GM19193 (cell line): ENCODE results near the gene GDF3.

Source experiments
- POLR2A ChIP-seq: IDR thresholded peaks from 4 replicates; pipeline ENCODE4 v1.6.1; 2011; ENCODE audit not compliant: insufficient read depth, insufficient read length; ENCODE audit errors: extremely low read depth

The GDF3 gene

DNA sequence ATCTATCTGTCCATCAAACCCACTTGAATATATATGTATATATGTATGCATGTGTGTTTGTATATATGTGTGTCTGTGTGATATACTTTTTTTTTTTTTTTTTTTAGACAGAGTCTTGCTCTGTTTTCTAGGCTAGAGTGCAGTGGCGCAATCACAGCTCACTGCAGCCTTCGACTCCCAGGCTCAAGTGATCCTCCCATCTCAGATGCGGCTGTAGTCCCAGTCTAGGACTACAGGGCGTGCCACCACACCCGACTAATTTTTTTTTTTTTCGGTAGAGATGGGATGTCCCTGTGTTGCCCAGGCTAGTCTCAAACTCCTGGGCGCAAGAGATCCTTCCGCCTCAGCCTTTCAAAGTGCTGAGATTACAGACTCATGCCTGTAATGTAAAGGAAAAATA is 16.8 kb downstream of the GDF3 start:
- TF ChIP-seq POLR2A: no peak

DNA sequence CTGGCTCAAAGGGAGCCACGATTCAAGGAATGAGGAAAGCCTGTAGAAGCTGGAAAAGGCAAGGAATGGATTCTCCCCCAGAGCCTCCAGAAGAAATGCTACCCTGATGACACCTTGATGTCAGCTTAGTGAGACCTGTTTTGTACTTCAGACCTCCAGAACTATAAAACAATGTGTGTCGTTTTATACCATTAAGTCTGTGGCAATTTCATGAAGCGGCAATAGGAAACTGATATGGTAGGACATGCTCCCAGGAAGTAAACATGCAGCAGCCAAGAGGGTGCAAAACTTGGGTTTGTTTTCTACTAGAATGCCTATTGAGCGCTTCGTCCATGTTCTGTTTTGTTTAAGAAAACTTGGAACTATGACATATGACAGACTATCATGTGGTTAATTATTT is 27.4 kb downstream of the GDF3 start:
- TF ChIP-seq POLR2A: no peak

DNA sequence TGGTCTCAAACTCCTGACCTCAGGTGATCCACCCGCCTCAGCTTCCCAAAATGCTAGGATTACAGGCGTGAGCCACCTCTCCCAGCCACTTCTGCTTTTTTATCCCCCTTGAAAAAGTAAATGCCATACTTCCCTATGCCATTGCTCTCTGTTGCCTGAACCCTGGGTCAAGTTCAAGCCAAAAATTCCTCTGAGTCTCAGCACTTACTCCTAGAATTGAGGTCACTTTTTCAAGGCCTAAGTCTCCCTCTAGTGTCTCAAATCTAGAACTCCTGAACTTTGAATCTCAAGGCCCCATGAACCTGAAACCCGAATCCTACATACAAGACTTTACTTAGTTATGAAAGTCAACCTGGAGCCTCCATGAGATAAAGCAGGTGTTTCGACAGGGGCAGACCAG is 28.4 kb downstream of the GDF3 start:
- TF ChIP-seq POLR2A: no peak

DNA sequence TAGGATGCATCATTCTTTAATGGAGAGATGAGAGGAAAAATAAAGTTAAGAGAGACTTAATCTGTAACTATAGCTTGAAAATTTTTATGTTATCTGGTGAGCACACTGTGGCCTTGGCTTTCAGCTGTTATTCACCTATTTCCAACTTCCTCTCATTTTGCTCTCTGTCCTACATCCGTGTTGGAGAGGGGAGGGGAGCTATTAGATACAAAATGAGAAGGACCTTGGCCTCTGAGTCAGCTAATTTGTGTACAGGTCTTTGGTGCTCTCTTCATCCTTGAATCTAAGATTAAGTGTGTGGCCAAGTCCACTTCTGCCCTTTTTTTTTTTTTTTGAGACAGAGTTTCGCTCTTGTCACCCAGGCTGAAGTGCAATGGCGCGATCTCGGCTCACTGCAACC is 29.0 kb downstream of the GDF3 start:
- no peak for TF ChIP-seq POLR2A

DNA sequence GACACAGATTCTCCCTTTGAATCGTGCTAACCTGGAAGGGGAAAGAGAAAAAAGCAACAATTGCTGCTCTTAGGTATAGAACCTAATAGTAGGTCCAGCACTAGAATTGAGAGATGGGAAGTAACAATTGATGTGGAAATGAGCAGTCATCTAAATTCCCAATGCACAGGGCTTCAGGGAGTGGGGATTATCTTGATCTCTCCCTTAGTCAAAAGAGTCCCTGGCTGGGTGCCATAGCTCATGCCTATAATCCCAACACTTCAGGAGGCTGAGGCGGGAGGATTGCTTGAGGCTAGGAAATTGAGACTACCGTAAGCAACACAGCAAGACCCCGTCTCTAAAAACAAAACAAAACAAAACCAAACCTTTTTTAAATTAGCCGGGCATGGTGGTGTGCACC is 33.8 kb downstream of the GDF3 start:
- no peak for TF ChIP-seq POLR2A

DNA sequence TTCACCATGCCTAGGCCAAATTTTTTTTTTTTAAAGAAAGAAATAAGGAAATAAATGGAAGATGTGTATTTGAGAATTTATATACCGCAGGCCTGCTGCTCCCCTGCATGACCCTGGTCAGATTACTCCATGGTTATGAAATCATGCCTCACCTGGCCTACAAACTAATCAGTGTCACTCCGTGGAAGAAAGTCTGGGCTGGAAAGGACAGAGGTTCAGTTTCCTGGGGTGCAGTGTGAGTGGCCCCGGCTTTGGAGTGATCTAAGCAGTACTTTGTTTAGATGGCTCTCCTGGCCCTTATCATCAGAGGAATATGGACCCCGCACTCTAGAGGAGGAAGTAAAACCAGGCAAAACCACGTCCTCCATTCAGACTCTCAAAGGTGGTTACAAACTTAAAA is 39.5 kb downstream of the GDF3 start:
- TF ChIP-seq POLR2A: no peak

DNA sequence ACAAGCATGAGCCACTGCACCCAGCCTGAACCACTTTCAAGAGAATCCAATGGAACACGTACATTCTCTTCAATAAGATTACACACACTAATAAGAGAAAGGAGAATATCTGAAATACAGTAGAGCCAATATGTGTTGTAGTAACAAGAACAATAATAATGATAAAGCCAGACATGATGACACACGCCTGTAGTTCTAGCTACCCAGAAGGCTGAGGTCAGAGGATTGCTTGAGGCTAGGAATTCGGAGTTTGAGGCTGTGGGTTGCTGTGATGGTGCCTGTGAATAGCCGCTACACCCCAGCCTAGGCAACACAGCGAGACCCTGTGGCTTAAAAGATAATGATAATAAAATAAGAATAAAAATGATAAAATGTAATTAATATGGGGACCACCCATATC is 45.5 kb downstream of the GDF3 start:
- TF ChIP-seq POLR2A: no peak

DNA sequence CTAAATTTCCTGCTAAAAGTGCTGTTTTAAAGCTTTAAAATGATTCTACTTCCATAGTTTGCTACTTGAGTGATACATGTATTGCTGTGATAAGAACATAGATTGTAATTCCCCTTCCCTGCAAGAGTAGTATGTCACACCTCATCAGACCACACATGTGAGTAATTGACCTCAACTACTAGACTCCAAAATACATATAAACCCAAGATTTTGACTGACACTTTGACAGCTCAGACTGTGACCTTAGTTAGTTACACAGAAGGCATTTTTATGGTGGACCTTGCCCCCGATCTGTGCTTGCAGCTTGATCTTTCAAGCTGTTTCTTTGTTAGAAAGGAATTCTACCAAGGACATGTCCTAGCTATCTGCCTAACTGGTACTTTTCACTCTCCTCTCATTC is 48.5 kb downstream of the GDF3 start:
- no peak for TF ChIP-seq POLR2A

DNA sequence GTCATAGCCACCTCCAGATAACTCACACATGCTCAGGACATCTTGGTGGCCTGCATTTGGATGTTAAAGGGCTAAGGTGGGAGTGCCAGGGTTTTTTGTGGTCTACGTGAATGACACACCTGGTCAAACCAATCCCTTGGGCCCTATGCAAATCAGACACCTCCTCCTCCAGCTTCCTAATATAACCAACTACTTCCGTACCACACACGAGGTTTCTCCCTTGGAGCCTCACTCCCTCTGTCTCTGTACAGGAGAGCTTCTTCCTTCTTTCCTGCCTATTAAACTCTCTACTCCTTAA is 49.4 kb downstream of the GDF3 start:
- no peak for TF ChIP-seq POLR2A

DNA sequence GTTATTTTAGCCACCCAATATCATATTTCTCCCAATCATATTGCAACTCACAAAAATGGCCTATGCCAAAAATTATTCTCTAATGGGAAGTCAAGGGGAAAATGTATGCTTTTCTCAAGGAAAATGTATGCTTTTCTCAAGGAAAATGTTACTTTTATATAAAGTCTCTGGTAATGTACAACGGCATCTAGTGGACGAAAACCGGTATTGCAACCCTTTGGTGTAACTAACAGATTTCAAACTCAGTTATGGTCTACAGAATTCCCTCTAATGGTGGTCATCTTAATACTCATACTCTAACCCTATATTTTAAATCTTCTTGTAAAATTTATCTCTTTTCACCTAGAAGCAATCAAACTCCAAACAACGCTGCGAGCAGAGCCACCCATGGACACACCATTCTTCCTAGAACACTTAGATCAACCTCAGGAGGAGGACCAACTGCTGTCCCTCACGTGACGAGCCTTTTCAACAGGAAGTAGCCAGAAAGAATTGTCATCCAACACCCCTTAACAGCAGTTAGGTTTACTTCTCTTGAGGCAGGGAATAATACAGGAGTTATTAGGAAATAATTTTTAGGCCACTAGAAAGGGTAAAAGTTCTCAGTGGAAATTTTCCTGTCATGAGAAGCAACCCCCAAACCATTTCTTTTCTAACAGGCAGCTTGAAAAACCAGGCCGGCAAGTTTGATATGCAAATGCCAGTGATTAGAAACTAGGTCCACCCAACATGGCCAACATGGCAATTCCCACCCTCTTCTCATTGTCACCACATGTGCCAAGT is 50.0 kb downstream of the GDF3 start:
- TF ChIP-seq POLR2A: no peak

DNA sequence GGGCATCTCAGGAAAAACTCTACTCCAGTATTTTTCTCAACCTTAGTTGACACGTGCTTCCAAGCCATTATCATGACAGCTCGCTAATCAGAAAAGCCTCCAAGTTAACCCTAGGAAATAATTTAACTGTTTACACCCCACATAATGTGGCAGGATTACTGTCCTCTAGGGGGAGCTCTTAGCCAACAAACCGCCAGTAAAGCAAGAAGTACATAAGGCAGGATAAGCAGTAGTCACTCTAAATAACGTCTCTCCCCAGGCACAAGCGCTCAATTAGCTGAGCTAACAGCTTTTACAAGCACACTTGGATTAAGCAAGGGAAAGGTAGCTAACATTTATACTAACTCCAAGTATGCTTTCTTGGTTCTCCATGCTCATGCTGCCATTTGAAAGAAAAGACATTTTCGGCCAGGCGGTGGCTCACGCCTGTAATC is 52.7 kb downstream of the GDF3 start:
- TF ChIP-seq POLR2A: no peak

DNA sequence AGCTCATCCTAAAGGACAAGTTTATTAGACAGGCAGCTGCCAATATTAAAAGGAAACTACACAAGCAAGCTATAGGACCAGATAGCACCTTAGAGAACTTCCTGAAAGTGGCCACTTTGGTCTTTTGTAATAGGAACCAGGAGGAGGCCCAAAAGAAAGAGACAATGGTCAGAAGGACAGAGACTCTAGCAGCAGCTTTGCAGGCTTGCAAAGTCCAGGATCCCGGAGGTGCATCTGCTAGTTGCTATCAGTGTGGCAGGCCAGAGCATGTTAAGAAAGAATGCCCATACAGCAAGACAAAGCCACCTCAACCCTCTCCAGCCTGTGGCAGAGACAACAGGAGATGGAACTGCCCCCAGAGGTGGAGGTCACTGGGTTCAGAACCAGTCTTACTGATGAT is 53.3 kb downstream of the GDF3 start:
- TF ChIP-seq POLR2A: no peak
